Lung (tissue), 12 donors: ENCODE measurements around the gene INTS7. TPM values are rescaled to one million over a fixed set of nuclear protein-coding genes. Genes with fewer than 3 reads are reported as not detected.

Experiments
- ATAC-seq: fragments of 200-7000 bp; cut with Tn5 transposase; one replicate; pipeline ENCODE4 v1.9.1; 2020; ENCODE audit warnings: moderate number of reproducible peaks; ENCODE audit not compliant: insufficient read depth, low FRiP score
- DNase-seq, 3 donors: peaks; one replicate each; pipeline ENCODE4 v3.0.0-alpha.2; 2013 to 2017
- H3K27ac ChIP-seq, 2 donors: one replicate each; pipeline ENCODE4 v1.5.1; 2013; ENCODE audit warnings: mild to moderate bottlenecking in 2 of 2, moderate library complexity in 2 of 2, control low read depth in 1 of 2, inconsistent platforms in 1 of 2, low read depth in 1 of 2, low read length in 1 of 2
- H3K27me3 ChIP-seq, 3 donors: one replicate each; pipeline ENCODE4 v1.5.1; 2013; ENCODE audit warnings: low read length in 2 of 3; ENCODE audit not compliant: control insufficient read depth in 3 of 3, insufficient read depth in 3 of 3
- H3K36me3 ChIP-seq, 4 donors: one replicate each; pipeline ENCODE4 v1.5.1; 2013; ENCODE audit warnings: low read length in 4 of 4, mild to moderate bottlenecking in 1 of 4, moderate library complexity in 1 of 4; ENCODE audit not compliant: control insufficient read depth in 4 of 4, insufficient read depth in 4 of 4
- H3K4me1 ChIP-seq, 5 donors: one replicate each; pipeline ENCODE4 v1.5.1; 2013; ENCODE audit warnings: low read length in 5 of 5, mild to moderate bottlenecking in 2 of 5, moderate library complexity in 1 of 5; ENCODE audit not compliant: control insufficient read depth in 5 of 5, insufficient read depth in 5 of 5
- H3K4me3 ChIP-seq: one replicate; pipeline ENCODE4 v1.5.1; 2013; ENCODE audit warnings: mild to moderate bottlenecking, control low read depth, moderate library complexity
- H3K9ac ChIP-seq, 2 donors: one replicate each; pipeline ENCODE4 v1.5.1; 2013; ENCODE audit warnings: low read length in 2 of 2, control low read depth in 1 of 2; ENCODE audit not compliant: insufficient read depth in 1 of 2
- H3K9me3 ChIP-seq, 4 donors: one replicate each; pipeline ENCODE4 v1.5.1; 2013; ENCODE audit warnings: low read length in 3 of 4, mild to moderate bottlenecking in 1 of 4, moderate library complexity in 1 of 4; ENCODE audit not compliant: control insufficient read depth in 4 of 4, insufficient read depth in 3 of 4
- WGBS, 2 donors: extraction: QIAGEN DNeasy Blood & Tissue Kit; methylation state at CpG; one replicate each; pipeline ENCODE4 v1.1.7; 2013; 5-methylcytosine and 5-hydroxymethylcytosine counted together
- polyA plus RNA-seq, 2 donors: library from polyadenylated mRNA; stranded (reverse); fragments of 200-250 nt; gene quantifications; one replicate each; pipeline ENCODE4 v1.2.1, GENCODE V29; 2013
- total RNA-seq, 2 donors: library from RNA; depleted of rRNA in 1 of 2; stranded (reverse); fragments of >200 nt in 1 of 2; gene quantifications; one replicate each; pipeline ENCODE4 v1.2.1, GENCODE V29; 2014 to 2021
- TF ChIP-seq, protein P1 (sequence below): IDR thresholded peaks from 2 replicates; pipeline ENCODE4 v1.5.1; 2012; ENCODE audit warnings: mild to moderate bottlenecking; ENCODE audit errors: control extremely low read depth, extremely low read depth
- donor health status: control.
- donor health status: control.
- donor health status: Bipolar disorder and iron deficiency.
- donor health status: healthy.
- donor health status: DM: yes; HTN: yes; CAD: no.

Gene INTS7
- total and polyA plus RNA-seq, 4 donors: 6.4 to 18.9 (median 11.8) TPM

GRCh38 chr1:211910913-211911485, 124.4 kb downstream of the INTS7 start:
- Histone ChIP-seq H3K4me3 (no peak overlapping the region), H3K9me3 (no peaks in the 10 kb centered on the region), H3K36me3 (no peaks in the 10 kb centered on the region), H3K4me1 (no peaks in the 10 kb centered on the region), H3K27me3 (peaks cover 0 to 13% (median 0%) of the 10 kb centered on the region in 3 donors), H3K9ac (no peak overlapping the region), H3K27ac (no peak overlapping the region)
- no peak for DNase-seq
- 70% methylated on average over 4 of the region's 4 CpGs for WGBS, 2 donors
- TF ChIP-seq, protein P1, sequence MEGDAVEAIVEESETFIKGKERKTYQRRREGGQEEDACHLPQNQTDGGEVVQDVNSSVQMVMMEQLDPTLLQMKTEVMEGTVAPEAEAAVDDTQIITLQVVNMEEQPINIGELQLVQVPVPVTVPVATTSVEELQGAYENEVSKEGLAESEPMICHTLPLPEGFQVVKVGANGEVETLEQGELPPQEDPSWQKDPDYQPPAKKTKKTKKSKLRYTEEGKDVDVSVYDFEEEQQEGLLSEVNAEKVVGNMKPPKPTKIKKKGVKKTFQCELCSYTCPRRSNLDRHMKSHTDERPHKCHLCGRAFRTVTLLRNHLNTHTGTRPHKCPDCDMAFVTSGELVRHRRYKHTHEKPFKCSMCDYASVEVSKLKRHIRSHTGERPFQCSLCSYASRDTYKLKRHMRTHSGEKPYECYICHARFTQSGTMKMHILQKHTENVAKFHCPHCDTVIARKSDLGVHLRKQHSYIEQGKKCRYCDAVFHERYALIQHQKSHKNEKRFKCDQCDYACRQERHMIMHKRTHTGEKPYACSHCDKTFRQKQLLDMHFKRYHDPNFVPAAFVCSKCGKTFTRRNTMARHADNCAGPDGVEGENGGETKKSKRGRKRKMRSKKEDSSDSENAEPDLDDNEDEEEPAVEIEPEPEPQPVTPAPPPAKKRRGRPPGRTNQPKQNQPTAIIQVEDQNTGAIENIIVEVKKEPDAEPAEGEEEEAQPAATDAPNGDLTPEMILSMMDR: no peak
- no peak for ATAC-seq

DNA sequence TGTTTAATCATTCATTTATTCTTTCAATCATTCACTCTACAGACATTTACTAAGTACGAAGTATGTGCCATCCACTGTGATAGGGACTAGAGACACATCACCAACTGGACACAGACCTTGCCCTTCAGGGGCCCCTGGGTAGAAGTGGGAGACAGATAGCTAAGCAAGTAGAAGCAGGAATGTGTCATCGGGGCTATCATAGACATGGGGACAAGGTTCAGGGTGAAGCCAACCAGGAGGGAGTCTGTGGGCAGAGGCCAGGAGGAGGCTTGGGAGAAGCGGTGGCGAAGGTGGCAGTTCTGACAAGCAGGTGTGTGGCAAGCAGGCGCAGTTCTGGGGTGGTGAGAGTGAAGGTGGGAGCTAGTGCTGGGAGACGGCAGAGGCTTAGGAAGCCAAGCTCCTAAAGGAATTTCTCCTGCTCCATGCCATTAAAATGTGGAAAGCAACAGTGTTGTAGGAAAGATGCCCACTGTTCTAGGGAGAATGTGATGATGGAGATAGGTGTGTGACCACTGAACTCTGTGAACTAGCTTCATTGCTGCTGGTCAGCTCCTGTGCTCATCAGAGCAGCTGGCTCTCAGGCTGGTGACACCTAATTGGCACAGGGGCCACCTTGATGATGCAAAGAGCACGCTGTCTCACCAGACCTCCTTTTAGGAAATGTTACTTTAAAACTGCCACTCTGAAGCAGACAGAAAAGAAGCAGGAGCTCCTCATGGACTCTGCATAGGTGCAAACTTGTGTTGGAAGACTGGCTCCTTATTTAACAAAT, 125.1 kb downstream of the INTS7 start:
- no peak overlapping the region for H3K4me3 ChIP-seq
- WGBS, 2 donors: 90 to 94% methylated on average over 7 of the region's 7 CpGs
- no peaks in the 10 kb centered on the region for H3K36me3 ChIP-seq
- DNase-seq: no peak
- H3K27me3 ChIP-seq: peaks cover 0 to 13% (median 0%) of the 10 kb centered on the region in 3 donors
- no peak overlapping the region for H3K9ac ChIP-seq
- TF ChIP-seq, protein P1: no peak
- no peak overlapping the region for H3K27ac ChIP-seq
- no peaks in the 10 kb centered on the region for H3K9me3 ChIP-seq
- H3K4me1 ChIP-seq: no peaks in the 10 kb centered on the region
- ATAC-seq: no peak

DNA sequence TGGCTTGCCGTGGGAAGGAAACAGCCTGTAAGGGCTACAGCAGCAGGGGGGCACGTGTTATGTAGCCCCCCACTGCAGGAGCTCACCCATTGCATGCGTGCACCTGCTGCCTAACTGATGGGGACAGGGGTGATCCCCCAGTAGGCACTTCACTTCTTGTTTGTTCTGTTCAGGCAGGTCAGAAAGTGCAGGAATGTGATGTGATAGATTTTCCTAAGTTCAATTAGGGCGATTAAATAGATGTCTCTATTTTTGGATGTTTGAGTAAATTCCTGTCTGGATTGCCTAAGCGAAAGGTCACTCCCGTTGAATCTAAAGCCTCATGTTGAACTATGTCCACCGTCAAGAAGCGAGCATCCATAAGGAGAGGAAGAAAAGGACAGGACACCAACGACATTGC, 126.0 kb downstream of the INTS7 start:
- WGBS, 2 donors: 60 to 73% methylated on average over 9 of the region's 9 CpGs
- DNase-seq (no peak), ATAC-seq (no peak)
- Histone ChIP-seq H3K9ac (no peak overlapping the region), H3K9me3 (no peaks in the 10 kb centered on the region), H3K27ac (no peak overlapping the region), H3K4me1 (no peaks in the 10 kb centered on the region), H3K4me3 (no peak overlapping the region), H3K36me3 (no peaks in the 10 kb centered on the region), H3K27me3 (peaks cover 0 to 13% (median 0%) of the 10 kb centered on the region in 3 donors)
- TF ChIP-seq, protein P1: no peak
